Measurements from ENCODE around the gene POFUT2.

POFUT2 gene

DNA sequence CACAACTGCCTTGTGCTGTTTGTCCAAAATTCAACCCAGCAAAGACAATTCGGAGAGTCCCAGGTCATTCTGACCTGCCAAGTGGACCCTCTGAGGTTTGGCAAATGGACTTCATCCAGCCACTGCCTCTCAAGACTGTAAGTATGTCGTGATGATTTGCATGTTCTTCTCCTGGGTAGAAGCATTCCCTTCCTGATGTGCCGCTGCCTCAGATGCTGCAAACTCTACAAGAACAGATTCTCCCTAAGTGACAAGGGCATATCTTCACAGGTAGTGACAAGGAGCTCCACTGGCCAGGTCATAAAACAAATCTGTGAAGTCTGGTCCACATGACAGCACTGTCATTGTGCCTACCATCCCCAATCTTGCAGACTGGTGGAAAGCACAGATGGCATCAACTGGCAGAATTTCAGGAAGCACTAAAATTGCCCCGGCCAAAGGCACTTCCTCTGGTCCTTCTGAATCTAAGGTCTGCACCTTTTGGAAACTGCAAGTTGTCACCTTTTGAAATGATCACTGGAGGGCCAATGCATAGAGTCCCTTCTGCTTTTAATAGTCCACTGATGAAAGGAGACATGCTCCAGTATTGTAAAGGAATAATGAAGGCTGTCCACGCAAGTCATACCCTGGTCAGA, 27.4 kb downstream of the POFUT2 start:
- no peak for FAIRE-seq

DNA sequence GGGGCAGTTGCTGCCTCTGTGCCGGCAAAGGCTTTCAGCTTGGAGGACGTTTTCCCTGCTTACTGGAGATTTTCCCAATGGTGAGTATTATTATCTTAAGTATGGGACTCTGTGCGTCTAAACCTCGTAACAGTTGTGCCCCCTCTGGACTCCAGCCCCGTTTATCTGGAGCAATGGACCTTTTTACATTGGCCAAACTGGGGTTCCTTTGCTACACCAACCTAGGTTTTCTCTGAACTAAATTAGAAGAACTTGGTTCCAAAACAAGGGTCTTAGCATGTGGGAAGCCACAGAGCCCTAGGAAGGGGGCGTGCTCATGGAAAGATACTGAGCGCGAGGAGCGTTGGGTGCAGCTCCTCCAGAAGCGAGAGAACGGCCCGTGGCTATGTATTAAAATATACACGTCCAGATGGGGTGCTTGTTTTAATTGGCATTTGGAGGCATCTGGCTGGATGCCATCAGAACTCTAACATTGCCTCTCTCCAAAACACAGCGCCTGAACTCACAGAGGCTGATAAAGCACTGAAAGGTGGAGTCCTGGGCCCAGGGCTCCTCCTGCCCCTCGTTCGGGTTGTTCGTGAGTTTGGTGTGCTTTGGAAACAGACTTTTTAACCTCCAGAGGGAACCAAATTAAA, 28.4 kb downstream of the POFUT2 start:
- no peak for FAIRE-seq

DNA sequence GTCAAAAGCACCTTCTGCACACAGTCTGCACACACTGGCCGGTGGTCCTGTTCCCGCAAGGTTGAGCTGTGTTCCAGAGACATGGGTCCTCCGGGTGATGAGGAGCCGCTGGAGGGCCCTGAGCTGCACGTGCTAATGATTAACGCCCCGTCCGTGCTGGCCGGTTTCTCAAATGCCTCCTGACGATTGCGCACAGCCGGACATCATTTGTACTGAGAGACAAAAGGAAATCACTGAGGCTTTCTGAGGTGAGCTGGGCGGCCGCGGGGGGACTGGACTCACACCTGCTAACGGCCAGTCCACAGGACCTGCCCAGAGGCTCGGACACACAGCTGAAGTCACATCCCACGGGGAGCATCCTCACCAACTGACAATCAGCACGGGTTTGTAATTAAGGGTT, 29.2 kb downstream of the POFUT2 start:
- no peak for FAIRE-seq

DNA sequence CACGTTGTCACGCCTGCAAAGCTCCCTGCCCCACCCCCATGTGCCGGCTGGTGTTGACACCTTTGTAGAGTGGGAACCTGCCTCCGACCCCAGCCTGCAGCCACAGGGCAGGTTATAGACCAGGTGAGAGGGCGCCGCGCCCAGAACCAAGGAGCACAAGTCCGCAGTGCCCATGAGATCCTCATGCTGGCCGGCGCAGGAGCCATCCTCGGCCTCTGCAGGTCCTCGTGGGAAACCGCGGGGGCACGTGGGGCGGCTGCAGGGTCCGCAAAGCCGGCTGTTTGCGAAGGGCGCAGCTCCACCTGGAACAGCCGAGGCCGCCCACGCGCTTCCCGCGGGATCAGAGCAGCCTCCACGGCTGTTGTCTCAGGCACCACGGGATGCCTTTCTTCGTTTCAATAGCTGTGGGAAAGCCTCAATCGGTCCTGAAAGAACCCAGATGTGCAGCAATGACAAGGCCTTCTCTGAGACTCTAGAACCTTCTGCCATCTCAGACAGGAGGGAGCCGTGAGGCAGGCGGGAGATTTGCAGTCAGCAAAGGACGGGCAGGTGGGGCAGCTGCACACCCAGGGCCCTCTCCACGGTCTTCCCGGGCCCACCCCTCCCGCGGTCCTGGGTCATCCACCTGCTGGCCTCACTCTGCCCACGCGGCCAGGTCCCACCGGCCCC, 29.9 kb downstream of the POFUT2 start:
- FAIRE-seq: no peak

DNA sequence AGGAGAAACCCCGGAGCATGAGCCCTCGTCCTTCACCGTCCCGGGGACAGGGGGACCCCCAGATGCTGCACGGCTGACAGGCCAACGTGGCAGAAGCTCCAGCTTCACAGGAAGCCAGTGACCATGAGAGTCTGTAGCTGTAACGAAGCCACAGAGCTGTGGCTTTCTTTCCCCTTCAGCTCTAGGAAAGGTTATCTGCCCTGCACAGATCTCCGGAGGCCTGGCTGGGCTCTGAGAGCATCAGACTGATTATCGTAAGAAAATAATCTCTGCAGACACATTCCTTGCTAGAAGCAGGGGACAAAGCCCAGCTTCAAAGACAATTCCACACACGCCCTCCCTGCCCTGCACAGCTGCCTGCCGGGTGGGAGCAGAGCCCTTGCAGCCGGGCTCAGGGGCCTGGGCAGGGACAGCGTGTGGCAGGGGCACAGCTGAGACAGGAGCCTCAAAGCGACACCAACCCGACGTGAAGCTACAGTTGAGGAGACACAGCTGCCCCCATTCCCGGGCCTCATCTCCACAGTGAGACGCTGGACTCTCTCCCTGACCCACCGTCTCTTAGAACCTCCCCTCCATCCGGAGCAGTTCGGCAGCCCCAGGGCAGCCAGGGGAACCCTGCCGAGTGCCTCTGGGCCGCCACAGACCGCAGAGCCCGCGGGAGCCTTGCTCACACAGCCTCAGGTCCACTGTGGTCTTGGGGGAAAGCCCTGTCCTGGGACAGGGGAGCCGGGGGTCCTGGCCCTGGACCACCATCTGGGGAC, 30.6 kb downstream of the POFUT2 start:
- FAIRE-seq: no peak

DNA sequence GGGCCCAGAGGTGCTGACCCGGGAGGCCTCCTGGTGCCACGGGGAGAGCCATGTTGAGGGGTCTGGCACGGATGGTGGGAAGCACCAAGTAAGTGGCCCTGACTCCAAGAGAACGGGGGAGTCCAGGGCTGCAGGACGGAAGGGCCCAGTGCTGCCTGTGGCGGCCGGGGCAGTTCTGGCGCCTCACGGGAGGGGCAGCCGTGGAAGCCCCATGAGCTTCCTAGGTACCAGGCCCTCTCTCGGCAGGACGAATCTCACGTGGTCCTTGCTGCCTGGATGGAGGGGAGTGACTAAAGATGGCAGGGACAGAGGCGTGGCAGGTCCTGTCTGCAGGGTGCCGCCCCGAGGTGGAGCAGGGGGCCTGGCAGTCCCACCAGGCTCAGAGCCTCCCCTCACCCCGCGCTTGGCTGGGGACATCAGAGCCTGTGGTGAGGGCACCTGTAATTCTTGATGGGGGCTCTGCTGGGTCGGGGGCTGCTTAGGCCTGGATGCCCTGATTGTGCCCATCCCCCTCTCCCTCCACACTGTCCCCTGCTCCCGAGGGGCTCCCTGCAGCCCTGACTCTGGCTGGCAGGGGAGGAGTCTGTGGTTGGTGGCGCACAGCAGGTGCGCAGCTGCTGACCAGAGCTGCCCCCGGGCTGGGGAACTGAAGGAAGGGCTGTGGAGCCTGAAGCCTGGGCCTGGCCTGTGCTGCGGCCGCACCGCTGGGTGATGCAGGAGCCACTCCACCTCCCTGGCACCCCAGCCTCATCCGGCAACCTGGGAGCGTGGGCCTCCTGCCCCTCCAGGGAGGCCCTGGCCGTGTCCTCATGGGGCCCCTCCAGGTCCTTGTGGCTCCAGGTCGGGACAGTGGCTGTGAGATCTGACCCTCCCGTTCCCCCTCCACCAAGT, 31.4 kb downstream of the POFUT2 start:
- FAIRE-seq: no peak

DNA sequence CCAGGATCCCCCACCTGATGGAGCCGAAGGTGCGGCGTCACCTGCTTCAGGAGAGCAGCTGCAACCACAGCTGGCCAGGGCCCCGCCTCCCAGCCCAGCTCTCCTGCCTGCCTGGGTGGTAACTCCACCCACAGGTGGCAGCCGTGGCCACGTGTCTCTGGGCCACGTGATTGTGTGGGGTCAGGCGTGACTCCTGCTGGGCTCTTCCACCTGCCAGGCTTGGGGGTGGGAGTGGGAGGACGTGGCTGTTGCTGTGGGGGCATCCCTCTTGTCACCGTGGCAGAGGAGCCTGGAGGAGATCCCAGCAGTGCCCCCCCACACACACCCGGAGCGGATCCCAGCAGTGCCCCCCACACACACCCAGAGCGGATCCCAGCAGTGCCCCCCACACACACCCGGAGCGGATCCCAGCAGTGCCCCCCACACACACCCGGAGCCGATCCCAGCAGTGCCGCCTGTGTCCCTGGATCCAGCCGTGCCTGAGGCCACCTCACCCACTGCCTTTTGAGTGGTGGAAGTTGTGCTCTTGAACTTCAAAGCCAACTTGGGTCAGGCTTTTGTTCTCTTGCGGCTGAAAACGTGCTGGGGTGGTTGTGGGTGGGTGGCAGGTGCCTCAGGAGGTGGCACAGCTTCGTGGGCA, 32.2 kb downstream of the POFUT2 start:
- FAIRE-seq: no peak

DNA sequence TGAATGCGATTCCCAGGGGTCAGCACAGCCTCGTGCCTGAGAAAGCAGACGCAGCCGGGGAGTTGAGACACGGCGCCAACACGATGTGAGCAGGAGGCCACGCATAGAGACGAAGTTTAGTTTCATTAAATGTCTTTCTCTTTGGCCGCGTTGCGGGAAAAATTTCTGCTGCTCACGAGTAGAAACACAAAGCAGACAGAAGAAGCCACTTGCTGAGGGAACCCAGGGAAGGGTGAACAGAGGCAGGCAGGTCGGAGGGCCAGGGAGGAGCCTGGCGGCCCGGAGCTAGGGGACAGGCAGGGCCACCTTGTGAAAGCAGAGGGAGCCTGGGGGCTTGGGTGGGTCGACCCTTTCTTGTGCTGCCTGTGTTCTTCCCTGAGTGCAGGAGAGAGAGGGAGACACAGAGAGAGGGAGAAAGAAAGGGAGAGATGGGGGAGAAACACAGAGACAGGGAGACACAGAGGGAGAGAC, 33.2 kb downstream of the POFUT2 start:
- FAIRE-seq: no peak

DNA sequence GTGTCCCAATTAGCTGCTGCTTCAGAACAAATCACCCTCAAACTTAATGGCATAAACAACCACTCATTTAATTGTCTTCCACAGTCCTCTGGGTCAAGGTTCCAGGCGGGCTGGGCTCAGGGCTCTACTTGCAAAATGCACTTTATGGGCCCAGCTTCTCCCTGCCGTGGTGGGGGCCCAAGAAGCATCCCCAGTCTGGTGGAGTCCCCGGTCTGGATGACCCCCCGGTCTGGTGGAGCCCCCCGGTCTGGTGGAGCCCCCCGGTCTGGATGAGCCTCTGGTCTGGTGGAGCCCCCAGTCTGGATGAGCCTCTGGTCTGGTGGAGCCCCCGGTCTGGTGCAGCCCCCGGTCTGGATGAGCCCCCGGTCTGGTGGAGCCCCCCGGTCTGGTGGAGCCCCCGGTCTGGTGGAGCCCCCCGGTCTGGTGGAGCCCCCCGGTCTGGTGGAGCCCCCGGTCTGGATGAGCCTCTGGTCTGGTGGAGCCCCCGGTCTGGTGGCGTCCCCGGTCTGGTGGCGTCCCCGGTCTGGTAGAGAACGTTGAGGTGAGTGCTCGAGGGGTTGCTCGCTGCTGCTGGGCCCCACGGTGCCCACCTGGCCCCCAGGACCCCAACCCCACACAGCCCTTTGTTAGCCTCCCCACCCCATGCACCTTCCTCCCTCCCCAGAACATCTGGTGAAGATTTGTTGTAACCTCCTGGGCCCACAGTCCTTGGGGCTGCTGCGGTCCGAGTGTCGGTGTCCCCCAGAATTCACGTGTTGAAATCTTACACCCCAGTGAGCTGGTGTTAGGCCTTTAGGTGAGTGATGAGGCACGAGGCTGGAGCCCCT, 33.8 kb downstream of the POFUT2 start:
- FAIRE-seq: no peak

DNA sequence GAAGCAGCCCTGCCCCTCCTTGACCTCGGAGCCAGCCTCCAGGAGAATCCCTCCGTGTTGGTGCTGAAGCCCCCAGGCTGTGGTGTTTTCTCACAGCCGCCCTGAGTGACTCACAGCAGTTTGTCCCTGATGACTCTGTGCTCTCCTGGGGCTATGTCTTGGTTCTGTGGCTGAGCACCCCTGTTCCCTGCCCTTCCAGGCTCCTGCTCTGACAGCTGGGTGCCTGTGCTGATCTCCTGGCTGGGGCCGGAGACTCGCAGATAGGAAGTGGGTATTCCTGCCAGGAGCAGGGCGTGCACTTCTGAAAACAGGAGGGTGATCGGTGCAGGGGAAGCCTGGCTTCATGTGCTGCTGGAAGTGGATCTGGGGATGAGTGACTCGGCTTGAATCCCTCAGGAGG, 34.5 kb downstream of the POFUT2 start:
- FAIRE-seq: no peak

DNA sequence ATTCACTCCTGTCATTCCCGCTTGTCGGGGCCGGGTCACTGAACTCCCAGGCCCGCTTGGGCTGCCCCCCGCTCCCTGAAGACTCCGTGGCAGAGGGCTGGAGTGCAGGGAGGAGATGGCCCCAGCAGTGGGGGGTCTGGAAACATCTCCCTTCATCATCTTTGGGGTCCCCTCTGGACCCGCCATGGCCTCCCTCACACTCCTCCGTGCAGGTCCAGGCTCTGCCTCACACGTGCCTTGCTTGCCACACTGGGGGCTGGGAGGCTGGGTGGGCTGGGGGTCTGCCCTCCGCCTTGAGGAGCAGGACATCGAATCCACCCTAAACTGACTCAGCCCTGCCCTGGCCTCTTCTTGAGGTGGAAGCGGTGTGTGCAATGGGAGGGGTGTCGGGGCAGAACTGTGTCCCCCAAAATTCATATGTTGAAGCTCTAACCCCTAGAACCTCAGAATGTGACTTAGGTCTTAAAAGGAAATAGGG, 35.2 kb downstream of the POFUT2 start:
- no peak for FAIRE-seq

DNA sequence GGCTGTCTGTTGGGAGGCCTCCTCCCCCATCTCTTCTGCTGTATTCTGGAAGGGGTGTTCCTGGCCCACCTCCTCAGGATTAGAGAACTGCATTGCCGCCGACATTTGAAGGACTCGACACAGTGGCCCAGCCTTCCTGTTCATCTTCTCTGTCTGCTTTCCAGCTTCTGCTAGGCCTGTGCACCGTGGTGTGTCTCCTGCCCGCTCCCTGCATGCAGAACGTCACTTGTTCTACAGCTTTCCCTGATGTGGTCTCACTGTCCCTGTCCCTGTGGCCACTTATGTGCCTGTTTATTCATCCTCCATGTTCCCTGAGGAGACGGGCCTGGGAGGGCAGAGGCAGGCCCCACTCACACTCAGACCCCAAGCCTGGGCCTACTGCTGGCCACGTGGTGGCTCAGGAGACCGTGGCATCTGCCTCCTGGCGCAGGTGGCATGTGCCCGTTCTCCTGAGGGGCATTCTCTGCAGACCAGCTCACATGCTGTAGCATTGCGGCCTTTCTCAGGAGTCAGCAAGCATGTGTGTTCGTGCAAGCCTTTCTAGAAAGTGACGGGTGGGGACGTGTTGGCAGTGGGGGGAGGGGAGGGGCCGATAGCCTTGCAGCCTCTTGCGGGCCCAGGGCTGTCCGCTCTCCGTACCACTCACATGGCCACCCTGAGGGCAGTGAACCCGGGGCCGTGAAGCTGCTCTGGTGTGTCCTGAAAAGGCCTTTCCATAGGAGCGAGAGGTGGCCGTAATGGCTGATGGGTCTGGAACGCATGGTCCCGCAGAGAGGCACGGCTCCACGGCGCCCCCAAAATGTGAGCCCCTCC, 35.9 kb downstream of the POFUT2 start:
- FAIRE-seq: no peak

DNA sequence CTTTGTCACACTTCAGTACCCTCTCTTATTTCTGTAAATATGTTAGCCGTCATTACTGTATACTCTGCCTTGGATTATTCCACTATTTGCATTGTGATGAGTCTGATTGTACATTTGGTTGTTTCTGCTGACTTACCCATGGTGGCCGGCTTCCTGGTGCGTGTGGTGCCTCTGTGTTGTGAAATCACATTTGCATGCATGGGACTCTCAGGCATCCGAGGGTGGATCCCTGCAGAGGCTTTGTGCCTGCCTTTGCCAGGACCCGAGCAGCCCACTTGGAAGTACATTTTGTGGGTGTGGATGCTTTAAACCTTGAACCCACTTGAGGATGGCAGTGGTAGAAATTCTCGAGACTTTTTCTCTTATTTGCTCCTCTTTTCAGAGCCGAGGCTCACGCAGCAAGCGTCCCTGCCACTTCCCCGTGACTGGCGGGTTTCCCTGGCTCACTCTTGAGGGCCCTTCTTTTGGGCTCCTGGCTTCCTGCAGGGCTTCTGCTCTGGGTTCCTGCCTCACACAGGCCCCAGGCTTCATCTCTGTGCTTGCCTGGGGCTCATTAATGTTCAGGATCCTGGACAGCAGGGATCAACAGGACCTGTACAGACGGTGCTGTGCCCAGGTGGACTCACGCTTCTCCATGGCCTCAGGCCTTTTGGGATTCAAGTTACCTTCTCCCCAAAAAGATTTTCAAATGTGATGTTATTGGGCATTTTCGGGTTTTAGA, 36.6 kb downstream of the POFUT2 start:
- FAIRE-seq: no peak

DNA sequence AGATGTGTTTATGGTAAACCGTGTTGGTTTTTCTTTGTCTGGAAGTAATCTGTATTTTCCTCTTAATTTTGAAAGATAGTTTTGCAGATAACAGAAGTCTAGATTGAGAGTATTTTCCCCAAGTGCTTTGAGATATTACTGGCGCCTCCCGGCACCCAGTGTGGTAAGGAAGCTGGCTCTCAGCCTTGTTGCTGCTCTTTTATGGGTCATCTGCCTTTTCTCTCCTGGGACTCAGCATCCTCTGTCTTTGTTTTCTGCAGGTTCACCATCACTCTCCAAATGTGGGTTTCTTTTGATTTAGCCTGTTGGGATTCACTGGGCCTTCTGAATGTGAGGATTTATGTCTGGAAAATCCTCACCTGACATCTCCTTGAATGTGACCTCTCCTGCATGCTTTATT, 37.4 kb downstream of the POFUT2 start:
- no peak for FAIRE-seq

DNA sequence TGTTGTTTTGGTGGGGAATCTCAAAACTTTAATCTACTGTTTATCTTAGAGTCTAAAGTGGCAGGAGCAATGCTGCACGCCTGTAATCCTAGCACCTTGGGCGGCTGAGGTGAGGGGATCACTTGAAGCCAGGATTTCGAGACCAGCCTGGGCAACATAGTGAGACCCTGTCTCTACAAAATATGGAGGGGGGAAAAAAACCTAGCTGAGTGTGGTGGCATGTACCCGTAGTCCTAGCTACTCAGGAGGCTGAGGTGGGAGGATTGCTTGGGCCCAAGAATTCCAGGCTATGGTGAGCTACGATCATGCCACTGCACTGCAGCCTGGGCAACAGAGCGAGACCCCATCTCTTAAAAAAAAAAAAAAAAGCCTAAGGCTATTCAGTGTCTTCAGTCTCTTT, 38.1 kb downstream of the POFUT2 start:
- no peak for FAIRE-seq

DNA sequence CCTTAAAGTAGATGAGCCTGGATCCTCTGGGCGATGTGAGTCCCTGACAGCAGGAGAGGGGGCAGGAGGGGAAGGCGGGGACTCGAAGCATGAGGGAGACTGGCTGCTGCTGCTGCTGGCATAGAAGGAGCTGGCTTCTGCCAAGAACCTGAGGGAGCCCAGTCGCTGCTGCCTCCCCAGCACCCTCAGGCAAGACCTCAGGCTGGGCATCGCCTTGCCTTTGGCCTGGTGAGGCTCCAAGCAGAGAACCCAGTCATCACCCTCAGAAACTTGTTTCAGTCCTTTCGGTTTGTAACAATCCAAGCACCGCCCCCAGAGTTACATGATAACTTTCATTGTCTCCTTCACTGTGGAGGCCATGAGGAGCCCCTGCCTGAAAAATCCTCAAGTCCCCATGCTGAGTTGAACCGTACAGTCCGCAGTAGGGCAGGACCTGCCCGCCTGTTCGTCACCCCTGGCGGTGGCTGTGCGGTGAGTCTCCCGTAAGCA, 38.8 kb downstream of the POFUT2 start:
- FAIRE-seq: no peak

DNA sequence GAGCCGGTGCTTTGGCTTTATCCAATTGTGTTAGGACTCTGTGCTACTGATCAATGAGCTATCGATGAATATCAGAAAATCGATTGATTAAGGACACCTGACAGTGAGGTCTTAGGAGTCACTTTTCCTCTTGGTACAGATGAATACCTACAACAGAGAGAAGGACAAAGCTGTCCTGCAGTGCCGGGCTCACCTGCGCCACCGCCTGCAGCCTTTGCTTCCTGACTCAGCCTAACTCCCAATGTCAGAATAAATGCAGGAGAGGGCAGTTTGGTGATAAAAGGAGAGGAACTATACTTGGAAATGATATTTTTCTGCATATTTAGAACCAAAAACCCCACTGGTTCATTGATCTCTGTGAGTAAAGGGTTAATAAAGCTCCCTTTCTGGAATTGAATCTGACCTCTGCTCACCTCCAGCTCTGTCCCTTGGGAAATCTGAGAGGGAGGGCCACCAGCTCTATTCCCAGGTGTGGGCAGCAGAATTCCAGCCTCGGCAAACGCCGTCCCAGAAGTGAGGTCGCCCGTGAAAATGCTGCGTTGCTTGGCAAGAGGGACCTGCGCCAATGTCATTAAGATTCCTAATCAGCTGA, 39.3 kb downstream of the POFUT2 start:
- FAIRE-seq: no peak
